K562 (cell line): ENCODE results near the gene TJP3. TPM values are rescaled to one million over a fixed set of nuclear protein-coding genes. Genes with fewer than 3 reads are reported as not detected.

Experiments
- ATAC-seq: fragments of 200-7000 bp; cut with Tn5 transposase; 3 replicates; pipeline ENCODE4 v1.9.1; 2020; ENCODE audit warnings: moderate library complexity
- BruUV-seq: library from RNA; stranded (reverse); fragments of 400-500 nt; replicated peaks from 2 replicates; lab custom pipeline; 2021; lab: Mats Ljungman, UMichigan
- CTCF ChIA-PET: fragments of 300-600 bp; formaldehyde crosslinking; extraction: SDS; loops from one replicate; lab custom pipeline; 2021; ENCODE audit warnings: low intra/inter-chr PET ratio; lab: Yijun Ruan, JAX
- POLR2A ChIA-PET: fragments of 300-600, 350-650 bp; sonication (Branson Sonifier 250); formaldehyde crosslinking; extraction: SDS; loops from one replicate; lab custom pipeline; 2021; ENCODE audit warnings: antibody characterized with exemption, inconsistent platforms; lab: Yijun Ruan, JAX
- DNase-seq, 4 experiments: peaks; one replicate each; pipeline versions ENCODE4 v3.0.0 to v3.0.0-alpha.2; 2011 to 2018; ENCODE audit warnings: low spot score in 3 of 4, mixed read lengths in 3 of 4; ENCODE audit errors: extremely low read depth in 1 of 4
- FAIRE-seq: peaks from 2 replicates; lab custom pipeline; 2011; peaks lifted over from hg19 to GRCh38; lab: Jason Lieb, UNC
- H2AFZ ChIP-seq: 2 replicates; pipeline ENCODE4 v1.6.0; 2011; ENCODE audit warnings: low read depth, low read length, control low read depth, inconsistent platforms
- H3K27ac ChIP-seq: fragments of 200-600 bp; 3 replicates; pipeline ENCODE4 v1.8.0; 2011; ENCODE audit warnings: low read depth, mild to moderate bottlenecking, control low read depth, inconsistent platforms, low read length, moderate library complexity, mixed read lengths; ENCODE audit errors: extremely low read depth
- H3K27me3 ChIP-seq, 2 experiments: fragments of 300-600 bp in 1 of 2; 2 replicates in 1 of 2; 3 replicates in 1 of 2; pipeline versions ENCODE4 v1.6.0 to v1.8.0; 2011; ENCODE audit warnings: inconsistent platforms in 2 of 2, low read length in 2 of 2, mild to moderate bottlenecking in 1 of 2, mixed read lengths in 1 of 2, moderate library complexity in 1 of 2; ENCODE audit not compliant: control insufficient read depth in 2 of 2, insufficient read depth in 2 of 2
- H3K36me3 ChIP-seq: fragments of 300-600 bp; 3 replicates; pipeline ENCODE4 v1.8.0; 2011; ENCODE audit warnings: mild to moderate bottlenecking, low read length, inconsistent platforms; ENCODE audit not compliant: control insufficient read depth, insufficient read depth
- H3K4me1 ChIP-seq, 2 experiments: fragments of 200-600 bp in 1 of 2; replicated peaks in 1 of 2; 2 replicates in 1 of 2; 3 replicates in 1 of 2; pipeline versions ENCODE4 v1.5.1 to v1.8.0; 2011; ENCODE audit warnings: inconsistent platforms in 2 of 2, low read length in 2 of 2, mild to moderate bottlenecking in 1 of 2, mixed read lengths in 1 of 2, moderate library complexity in 1 of 2; ENCODE audit not compliant: control insufficient read depth in 2 of 2, insufficient read depth in 2 of 2
- H3K4me2 ChIP-seq: 2 replicates; pipeline ENCODE4 v1.6.1; 2011; ENCODE audit warnings: low read length, control low read depth, inconsistent platforms, mixed read lengths; ENCODE audit not compliant: insufficient read depth
- H3K4me3 ChIP-seq: fragments of 200-600 bp; sonication (generic), shearing (Covaris generic); 2 replicates; pipeline ENCODE4 v1.5.1; 2016; ENCODE audit warnings: control low read depth, inconsistent platforms
- H3K79me2 ChIP-seq: fragments of 200-600 bp; 3 replicates; pipeline ENCODE4 v1.8.0; 2011; ENCODE audit warnings: low read length, inconsistent platforms; ENCODE audit not compliant: control insufficient read depth, insufficient read depth
- H3K9ac ChIP-seq, 2 experiments: 2 replicates each; pipeline versions ENCODE4 v1.6.0 to v1.6.1; 2011; ENCODE audit warnings: low read depth in 2 of 2, low read length in 2 of 2, control low read depth in 1 of 2, inconsistent platforms in 1 of 2, mild to moderate bottlenecking in 1 of 2, mixed read lengths in 1 of 2; ENCODE audit not compliant: insufficient read depth in 1 of 2
- H3K9me1 ChIP-seq: one replicate; pipeline ENCODE4 v1.6.0; 2011; ENCODE audit warnings: inconsistent platforms, mild to moderate bottlenecking, low read length, moderate library complexity; ENCODE audit not compliant: control insufficient read depth, insufficient read depth
- H3K9me3 ChIP-seq: replicated peaks from 2 replicates; pipeline ENCODE4 v1.5.1; 2011; ENCODE audit warnings: low read depth, low read length, inconsistent platforms; ENCODE audit not compliant: control insufficient read depth, insufficient read depth
- H4K20me1 ChIP-seq: replicated peaks from 2 replicates; pipeline ENCODE4 v1.6.1; 2011; ENCODE audit warnings: low read length, inconsistent platforms, mixed read lengths; ENCODE audit not compliant: control insufficient read depth, insufficient read depth
- CBX8 ChIP-seq: fragments of 200-600 bp; sonication (generic); IDR thresholded peaks from 2 replicates; pipeline ENCODE4 v1.6.1; 2012; ENCODE audit warnings: borderline replicate concordance, mixed run types, low read depth, mild to moderate bottlenecking, moderate library complexity, mixed read lengths, low read length, control low read depth, inconsistent platforms; ENCODE audit not compliant: poor library complexity, severe bottlenecking; ENCODE audit errors: extremely low read depth
- EHMT2 ChIP-seq: fragments of 450-650 bp; IDR thresholded peaks from 2 replicates; pipeline ENCODE4 v1.6.1; 2018; ENCODE audit warnings: antibody characterized with exemption
- GTF2A2 ChIP-seq: IDR thresholded peaks from 2 replicates; pipeline ENCODE4 v1.6.1; 2016; ENCODE audit warnings: mild to moderate bottlenecking, missing genetic modification characterization, missing compliant biosample characterization
- POLR2G ChIP-seq: fragments of 200-400 bp; formaldehyde crosslinking; IDR thresholded peaks from 2 replicates; pipeline ENCODE4 v1.6.1; 2017; ENCODE audit warnings: low read depth, mild to moderate bottlenecking, antibody characterized with exemption, low read length, moderate library complexity
- POLR2H ChIP-seq: IDR thresholded peaks from 2 replicates; pipeline ENCODE4 v1.6.1; 2016; ENCODE audit warnings: missing genetic modification characterization, low read depth, mild to moderate bottlenecking, control low read depth, missing compliant biosample characterization, moderate library complexity
- RBFOX2 ChIP-seq: fragments of 200-400 bp; formaldehyde crosslinking; IDR thresholded peaks from 2 replicates; pipeline ENCODE4 v1.6.1; 2017; ENCODE audit warnings: low read depth, mild to moderate bottlenecking, low read length, moderate library complexity
- RBM25 ChIP-seq: fragments of 200-400 bp; formaldehyde crosslinking; IDR thresholded peaks from 2 replicates; pipeline ENCODE4 v1.6.1; 2018; ENCODE audit warnings: low read length, low read depth, moderate library complexity; ENCODE audit not compliant: severe bottlenecking
- ZC3H8 ChIP-seq: fragments of 450-650 bp; IDR thresholded peaks from 2 replicates; pipeline ENCODE4 v1.6.1; 2017
- ZFP30 ChIP-seq: fragments of 250-450 bp; sonication (Bioruptor Pico); IDR thresholded peaks from 2 replicates; pipeline ENCODE4 v1.8.0; 2022; ENCODE audit warnings: moderate library complexity, mild to moderate bottlenecking, inconsistent platforms, borderline replicate concordance
- ZNF699 ChIP-seq: fragments of 250-450 bp; sonication (Bioruptor Pico); IDR thresholded peaks from 2 replicates; pipeline ENCODE4 v1.8.0; 2021; ENCODE audit warnings: mild to moderate bottlenecking, moderate library complexity; ENCODE audit not compliant: insufficient replicate concordance
- WGBS: fragments of 100-300 bp; shearing (Covaris generic); methylation state at CpG from one replicate; pipeline ENCODE4 v1.1.6; 2016; ENCODE audit warnings: low coverage, mixed read lengths; ENCODE audit not compliant: insufficient coverage; ENCODE audit errors: missing lambda C conversion rate; 5-methylcytosine and 5-hydroxymethylcytosine counted together
- in situ Hi-C: fragments of 300-500 bp; cut with MboI; formaldehyde crosslinking; loops from 4 replicates; pipeline ENCODE4 v1.15.0; 2018; ENCODE audit warnings: inconsistent platforms, mixed read lengths
- intact Hi-C: fragments of 100-400 bp; cut with micrococcal nuclease; formaldehyde crosslinking; loops from 2 replicates; pipeline ENCODE4 v1.14.2; 2022
- polyA plus RNA-seq, 8 experiments: library from polyadenylated mRNA; depleted of rRNA in 4 of 8; stranded (reverse) in 5 of 8; unstranded in 3 of 8; fragments of >200 nt; fragmentation: Nextera tagmentation in 2 of 8; fragmentation: Illumina TruSeq in 1 of 8; extraction: Ambion mirVana in 2 of 8; extraction: Trizol in 1 of 8; gene quantifications; 2 replicates each; pipeline versions ENCODE4 v1.2.1 to v1.2.3, GENCODE V29; 2011 to 2014; ENCODE audit warnings: inconsistent platforms in 1 of 8, missing spikeins in 1 of 8
- total RNA-seq, 7 experiments: library from RNA; depleted of rRNA in 6 of 7; stranded (reverse); fragments of >200 nt in 6 of 7; fragmentation: Illumina TruSeq in 2 of 7; extraction: Trizol in 2 of 7; gene quantifications; 2 replicates each; pipeline versions ENCODE4 v1.2.1 to v1.2.3, GENCODE V29; 2011 to 2021; ENCODE audit warnings: low replicate concordance in 1 of 7
- TF ChIP-seq, protein P1 (sequence below): fragments of 450-650 bp; IDR thresholded peaks from 2 replicates; pipeline ENCODE4 v1.6.1; 2016; ENCODE audit warnings: low read depth, mild to moderate bottlenecking, moderate library complexity

Gene TJP3
- total and polyA plus RNA-seq, 9 of the 15 experiments (the other 6 are each of a cell fraction or from before 2014, with no cell fraction given) = 0.11 to 2.4 (median 0.57) TPM; not detected in 1

DNA sequence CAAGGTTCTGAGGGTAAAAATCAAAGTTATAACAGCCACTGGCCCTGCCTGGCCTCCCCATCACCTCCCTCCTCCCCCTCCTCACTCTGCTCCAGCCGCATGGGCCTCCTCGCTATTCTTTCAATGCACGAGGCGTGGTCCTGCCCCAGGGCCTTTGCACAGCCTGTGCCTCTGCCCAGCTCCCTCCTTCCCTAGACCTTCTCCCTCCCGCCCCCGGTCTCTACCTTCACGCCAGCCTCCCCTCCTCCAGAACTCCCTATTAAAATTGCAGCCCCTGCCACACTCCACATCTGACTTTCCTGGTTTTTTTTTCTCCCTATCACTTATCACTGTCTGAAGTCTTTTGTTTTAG, 60.5 kb downstream of the TJP3 start (continued):
- TF ChIP-seq EHMT2 = no peak
- no peak for TF ChIP-seq ZNF699 (CRISPR knock-in tag)
- no peak for TF ChIP-seq POLR2H (tag)
- TF ChIP-seq ZFP30 (CRISPR knock-in tag) = no peak
- TF ChIP-seq ZC3H8 = no peak
- peak; percentile 32 for TF ChIP-seq RBM25
- TF ChIP-seq CBX8 = no peak
- TF ChIP-seq, protein P1, sequence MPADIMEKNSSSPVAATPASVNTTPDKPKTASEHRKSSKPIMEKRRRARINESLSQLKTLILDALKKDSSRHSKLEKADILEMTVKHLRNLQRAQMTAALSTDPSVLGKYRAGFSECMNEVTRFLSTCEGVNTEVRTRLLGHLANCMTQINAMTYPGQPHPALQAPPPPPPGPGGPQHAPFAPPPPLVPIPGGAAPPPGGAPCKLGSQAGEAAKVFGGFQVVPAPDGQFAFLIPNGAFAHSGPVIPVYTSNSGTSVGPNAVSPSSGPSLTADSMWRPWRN = no peak

DNA sequence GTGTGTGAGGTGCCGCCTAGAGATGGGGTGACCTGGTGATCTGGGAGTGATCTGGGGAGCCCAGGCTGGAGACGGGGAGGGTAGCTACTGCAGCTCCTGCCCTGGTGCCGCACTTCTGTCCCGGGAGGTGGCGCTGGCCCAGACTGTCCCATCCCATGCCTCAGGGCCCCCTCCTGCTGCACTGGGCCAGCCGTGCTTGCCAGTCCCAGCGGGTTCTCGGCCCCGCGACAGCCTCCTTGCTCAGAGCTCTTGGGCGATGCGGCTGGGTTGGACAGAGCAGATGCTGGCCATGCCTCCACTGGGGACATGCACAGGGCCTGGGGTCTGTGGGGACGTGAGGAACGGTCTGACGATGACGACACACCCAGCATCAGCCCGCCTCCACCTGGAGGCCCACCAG, 61.3 kb downstream of the TJP3 start:
- no peak overlapping the region for H3K4me3 ChIP-seq
- DNase-seq (no peak), ATAC-seq (no peak), FAIRE-seq (no peak)
- no peak overlapping the region for H3K27ac ChIP-seq
- no peaks in the 10 kb centered on the region for H3K79me2 ChIP-seq
- CTCF ChIA-PET = no interaction called here
- H2AFZ ChIP-seq = no peak overlapping the region
- no peak for TF ChIP-seq GTF2A2 (tag)
- TF ChIP-seq POLR2G = peak; percentile 43; the same call in 1 of the 2 replicates
- peak; percentile 46 for TF ChIP-seq RBFOX2
- 91% methylated on average over 12 of the region's 17 CpGs for WGBS
- H3K9me3 ChIP-seq = no peaks in the 10 kb centered on the region
- in situ Hi-C loops = no loop called here
- POLR2A ChIA-PET = interaction anchor here (0.6 to 1.2 kb wide), 4 partner anchors 10 to 292 kb away, joined by 3 to 7 read pairs (median 4); no protein-coding TSS in a partner anchor
- no peaks in the 10 kb centered on the region for H4K20me1 ChIP-seq
- intact Hi-C loops = no loop called here
- no TSS peak for BruUV-seq
- peak overlapping the region in 1 of 2 experiments; percentile 45; a peak in 1 of 4 replicates for H3K9ac ChIP-seq
- H3K36me3 ChIP-seq = peaks cover 28% of the 10 kb centered on the region; the same call in 2 of the 3 replicates
- H3K27me3 ChIP-seq = no peaks in the 10 kb centered on the region
- H3K4me2 ChIP-seq = no peak overlapping the region
- H3K9me1 ChIP-seq = no peaks in the 10 kb centered on the region
- H3K4me1 ChIP-seq = peaks cover 0 to 49% of the 10 kb centered on the region in 2 experiments; a peak in 2 of 5 replicates
